IPS-18a (cell line): ENCODE data around the gene CRLF1.

Source experiments
- H3K27ac ChIP-seq: one replicate; pipeline ENCODE4 v1.5.1; 2013; ENCODE audit warnings: low read length
- H3K27me3 ChIP-seq: one replicate; pipeline ENCODE4 v1.6.1; 2013; ENCODE audit warnings: mild to moderate bottlenecking, low read length; ENCODE audit not compliant: control insufficient read depth, insufficient read depth
- H3K36me3 ChIP-seq: one replicate; pipeline ENCODE4 v1.6.1; 2013; ENCODE audit warnings: low read depth, low read length; ENCODE audit not compliant: control insufficient read depth
- H3K4me1 ChIP-seq: one replicate; pipeline ENCODE4 v1.6.1; 2013; ENCODE audit warnings: low read depth, low read length; ENCODE audit not compliant: control insufficient read depth
- H3K4me3 ChIP-seq: one replicate; pipeline ENCODE4 v1.5.1; 2013; ENCODE audit warnings: low read length
- H3K9ac ChIP-seq: one replicate; pipeline ENCODE4 v1.6.1; 2013; ENCODE audit warnings: mild to moderate bottlenecking, low read length, moderate library complexity
- H3K9me3 ChIP-seq: one replicate; pipeline ENCODE4 v1.6.1; 2013; ENCODE audit warnings: low read depth, low read length; ENCODE audit not compliant: control insufficient read depth

Gene CRLF1

DNA sequence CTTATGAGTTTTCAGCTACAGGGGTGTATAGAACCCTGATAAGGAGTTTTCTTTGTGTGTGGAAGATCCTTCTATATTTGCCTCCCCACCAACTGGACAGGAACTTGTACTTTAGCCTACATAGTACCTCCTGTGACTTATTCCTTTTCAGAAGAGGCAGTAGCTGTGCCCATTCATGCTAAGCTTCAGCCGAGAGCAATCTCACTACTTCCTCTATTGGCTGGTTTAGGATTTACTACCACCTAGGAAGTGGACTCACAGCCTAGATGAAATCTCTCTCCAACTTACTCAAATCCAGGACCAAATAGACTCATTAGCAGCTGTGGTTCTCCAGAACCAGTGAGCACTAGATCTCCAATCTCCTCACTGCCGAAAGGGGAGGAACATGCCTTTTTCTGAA is 20.3 kb downstream of the CRLF1 start:
- Histone ChIP-seq H3K9me3 (no peaks in the 10 kb centered on the region), H3K27me3 (no peaks in the 10 kb centered on the region), H3K27ac (no peak overlapping the region), H3K4me1 (peaks cover 11% of the 10 kb centered on the region), H3K4me3 (no peak overlapping the region), H3K9ac (no peak overlapping the region), H3K36me3 (no peaks in the 10 kb centered on the region)

DNA sequence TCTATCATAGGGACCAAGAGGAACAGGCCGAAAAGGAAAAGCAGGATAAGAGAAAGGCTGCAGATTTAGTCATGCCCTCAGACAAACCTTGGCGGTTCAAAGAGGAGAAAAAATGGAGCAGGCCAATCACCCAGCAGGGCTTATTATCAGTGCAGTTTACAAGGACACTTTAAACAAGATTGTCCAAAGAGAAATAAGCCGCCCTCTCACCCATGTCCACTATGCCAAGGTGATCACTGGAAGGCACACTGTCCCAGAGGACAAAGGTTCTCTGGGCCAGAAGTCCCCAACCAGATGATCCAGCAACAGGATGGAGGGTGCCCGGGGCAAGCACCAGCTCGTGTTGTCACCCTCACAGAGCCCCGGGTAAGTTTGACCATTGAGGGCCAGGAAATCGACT is 26.3 kb downstream of the CRLF1 start:
- H3K9me3 ChIP-seq = no peaks in the 10 kb centered on the region
- H3K27ac ChIP-seq = no peak overlapping the region
- no peak overlapping the region for H3K9ac ChIP-seq

DNA sequence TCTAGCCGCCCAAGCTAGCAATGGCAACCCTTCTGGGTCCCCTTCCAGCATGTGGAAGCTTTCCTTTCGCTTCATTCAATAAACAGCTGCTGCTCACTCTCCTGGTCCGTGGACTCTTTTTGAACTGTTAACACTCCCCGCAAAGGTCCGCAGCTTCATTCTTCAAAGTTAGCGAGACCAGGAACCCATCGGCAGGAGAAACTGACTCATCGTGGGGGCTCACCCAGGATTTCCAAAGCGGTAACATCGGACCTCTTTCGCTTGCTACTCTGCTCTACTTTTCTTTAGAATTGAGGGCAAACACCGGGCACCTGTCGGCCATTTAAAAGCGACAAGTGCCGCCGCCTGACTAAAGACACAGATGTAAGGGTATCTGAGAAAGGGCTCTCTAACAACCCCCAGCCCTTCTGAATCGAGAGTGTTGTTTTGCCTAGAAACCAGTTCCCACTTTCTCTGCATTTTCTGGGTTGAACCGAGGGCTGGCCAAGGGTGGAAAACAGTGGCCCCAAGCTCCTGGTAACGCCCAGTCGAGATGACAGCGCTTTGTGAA is 29.2 kb downstream of the CRLF1 start:
- no peaks in the 10 kb centered on the region for H3K4me1 ChIP-seq

More for the DNA sequence above, 26.3 kb downstream of the CRLF1 start:
- Histone ChIP-seq H3K4me1 (no peaks in the 10 kb centered on the region), H3K27me3 (no peaks in the 10 kb centered on the region), H3K4me3 (no peak overlapping the region), H3K36me3 (peaks cover 21% of the 10 kb centered on the region)

DNA sequence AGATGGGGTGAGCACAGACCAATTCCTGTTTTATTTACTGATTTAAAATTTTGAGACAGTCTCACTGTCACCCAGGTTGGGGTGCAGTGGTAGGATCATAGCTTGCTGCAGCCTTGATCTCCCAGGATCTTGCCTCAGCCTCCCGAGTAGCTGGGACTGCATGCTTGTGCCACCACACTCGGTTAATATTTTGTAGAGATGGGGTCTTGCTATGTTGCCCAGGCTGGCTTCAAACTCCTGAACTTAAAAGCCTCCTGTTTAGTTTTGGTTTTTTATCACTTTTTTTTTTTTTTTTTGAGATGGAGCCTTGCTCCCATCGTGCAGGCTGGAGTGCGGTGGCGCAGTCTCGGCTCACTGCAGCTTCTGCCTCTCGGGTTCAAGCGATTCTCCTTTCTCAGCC is 30.2 kb downstream of the CRLF1 start:
- Histone ChIP-seq H3K4me1 (no peaks in the 10 kb centered on the region), H3K9ac (no peak overlapping the region), H3K36me3 (peaks cover 46% of the 10 kb centered on the region), H3K27ac (no peak overlapping the region), H3K27me3 (no peaks in the 10 kb centered on the region), H3K9me3 (no peaks in the 10 kb centered on the region), H3K4me3 (no peak overlapping the region)

More for the DNA sequence above, 29.2 kb downstream of the CRLF1 start:
- Histone ChIP-seq H3K4me3 (no peak overlapping the region), H3K36me3 (peaks cover 46% of the 10 kb centered on the region), H3K9ac (no peak overlapping the region), H3K9me3 (no peaks in the 10 kb centered on the region), H3K27me3 (no peaks in the 10 kb centered on the region), H3K27ac (no peak overlapping the region)

DNA sequence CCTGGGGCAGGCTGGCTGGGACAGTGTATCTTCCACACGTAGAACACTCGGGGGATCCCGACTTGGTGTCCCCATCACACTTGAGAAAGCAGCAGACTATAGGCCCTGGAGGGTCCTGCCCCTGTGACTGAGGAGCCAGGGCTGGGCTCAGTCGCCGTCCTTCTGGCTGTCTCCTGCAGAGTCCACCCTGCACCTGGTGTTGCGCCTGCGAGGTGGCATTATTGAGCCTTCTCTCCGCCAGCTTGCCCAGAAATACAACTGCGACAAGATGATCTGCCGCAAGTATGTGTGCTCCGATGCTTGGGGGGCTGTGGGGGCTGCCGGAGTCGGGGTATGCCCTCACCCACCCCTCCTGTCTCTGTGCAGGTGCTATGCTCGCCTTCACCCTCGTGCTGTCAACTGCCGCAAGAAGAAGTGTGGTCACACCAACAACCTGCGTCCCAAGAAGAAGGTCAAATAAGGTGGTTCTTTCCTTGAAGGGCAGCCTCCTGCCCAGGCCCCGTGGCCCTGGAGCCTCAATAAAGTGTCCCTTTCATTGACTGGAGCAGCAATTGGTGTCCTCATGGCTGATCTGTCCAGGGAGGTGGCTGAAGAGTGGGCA is 31.8 kb downstream of the CRLF1 start:
- Histone ChIP-seq H3K9ac (no peak overlapping the region), H3K36me3 (peaks cover 46% of the 10 kb centered on the region), H3K4me1 (no peaks in the 10 kb centered on the region), H3K9me3 (no peaks in the 10 kb centered on the region), H3K27ac (no peak overlapping the region), H3K27me3 (no peaks in the 10 kb centered on the region), H3K4me3 (no peak overlapping the region)

DNA sequence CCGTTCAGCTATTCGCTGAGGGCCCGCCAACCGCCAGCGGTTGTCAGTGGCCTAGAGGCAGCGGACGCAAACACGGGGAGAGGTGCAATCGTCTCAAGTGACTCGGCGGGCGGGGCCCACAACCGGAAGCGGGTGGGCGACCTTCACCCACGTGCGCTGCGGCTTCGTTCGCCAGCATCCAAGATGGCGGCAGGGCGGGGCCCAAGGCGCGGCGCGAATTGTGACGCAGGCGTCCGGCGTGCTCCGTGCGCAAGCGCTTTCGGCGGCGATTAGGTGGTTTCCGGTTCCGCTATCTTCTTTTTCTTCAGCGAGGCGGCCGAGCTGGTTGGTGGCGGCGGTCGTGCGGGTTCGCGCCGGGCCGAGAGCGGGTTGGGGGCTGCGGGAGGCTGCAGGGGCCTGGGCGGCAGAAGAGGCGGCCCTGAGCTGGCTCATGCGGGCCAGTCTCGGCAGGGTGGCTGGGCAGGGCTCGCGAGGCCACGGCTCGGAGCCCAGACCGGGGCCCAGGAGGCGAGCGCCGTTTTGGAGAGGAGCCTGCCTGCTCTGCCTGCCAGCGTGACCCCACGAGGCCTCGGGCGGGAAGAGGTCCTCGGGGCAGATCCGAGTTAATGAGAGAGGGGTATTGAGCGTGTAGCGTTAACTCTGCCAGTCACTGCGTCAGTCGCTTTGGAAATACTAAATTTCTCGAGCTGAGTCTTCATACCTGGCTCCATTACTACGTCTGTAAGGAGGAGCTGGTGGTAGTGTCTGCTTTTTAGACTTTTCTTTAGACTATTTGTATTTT is 34.8 kb downstream of the CRLF1 start, which contains the start of gene UBA52:
TSS of gene UBA52 (plus strand) at position 294 of the 781 bp plus-strand sequence. CDS start 1,444 bp downstream, outside the sequence.
- Histone ChIP-seq H3K36me3 (peaks cover 62% of the 10 kb centered on the region), H3K27ac (peak within 1 kb of the TSS; percentile 73), H3K9ac (peak within 1 kb of the TSS; percentile 96), H3K27me3 (no peaks in the 10 kb centered on the region), H3K4me3 (peak within 1 kb of the TSS; percentile 99), H3K4me1 (no peaks in the 10 kb centered on the region), H3K9me3 (no peaks in the 10 kb centered on the region)

DNA sequence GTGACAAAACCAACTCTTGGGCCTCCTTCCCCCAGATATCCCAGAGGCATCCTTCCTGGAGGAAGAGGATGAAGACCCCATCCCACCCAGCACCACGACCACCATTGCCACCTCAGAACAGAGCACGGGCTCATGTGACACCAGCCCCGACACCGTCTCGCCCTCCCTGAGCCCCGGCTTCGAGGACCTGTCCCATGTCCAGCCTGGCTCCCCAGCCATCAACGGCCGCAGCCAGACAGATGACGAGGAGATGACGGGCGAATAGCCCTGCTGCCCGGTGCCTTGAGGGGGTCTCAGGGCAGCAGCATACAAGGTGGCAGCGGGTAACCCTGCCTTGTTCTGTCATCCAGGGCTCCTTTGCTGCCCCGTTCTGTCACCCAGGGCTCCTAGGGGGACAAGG is 38.2 kb downstream of the CRLF1 start:
- Histone ChIP-seq H3K9ac (no peak overlapping the region), H3K4me1 (no peaks in the 10 kb centered on the region), H3K27ac (no peak overlapping the region), H3K4me3 (no peak overlapping the region), H3K36me3 (peaks cover 51% of the 10 kb centered on the region), H3K27me3 (no peaks in the 10 kb centered on the region), H3K9me3 (no peaks in the 10 kb centered on the region)

DNA sequence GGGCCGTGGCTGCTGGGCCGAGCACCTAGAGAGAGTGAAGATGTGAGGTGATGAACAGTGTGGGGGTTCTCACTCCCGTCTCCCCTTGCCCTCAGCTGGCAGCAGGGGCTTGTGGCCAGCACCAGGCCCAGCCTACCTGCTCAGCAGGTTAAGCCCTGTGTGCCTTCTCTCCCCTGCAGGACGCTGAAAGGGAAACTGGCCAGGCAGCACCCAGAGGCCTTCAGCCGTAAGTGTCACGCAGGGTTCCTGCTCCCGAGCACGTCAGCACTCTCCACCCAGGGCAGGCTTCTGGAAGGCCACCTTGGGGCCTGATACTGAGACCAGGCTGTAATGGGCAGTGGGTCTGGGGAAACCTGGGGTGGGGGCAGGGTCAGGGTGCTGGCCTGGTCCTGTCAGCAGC is 39.6 kb downstream of the CRLF1 start:
- no peak overlapping the region for H3K9ac ChIP-seq
- no peak overlapping the region for H3K27ac ChIP-seq
- no peak overlapping the region for H3K4me3 ChIP-seq
- H3K27me3 ChIP-seq = no peaks in the 10 kb centered on the region
- H3K36me3 ChIP-seq = peaks cover 59% of the 10 kb centered on the region
- H3K4me1 ChIP-seq = no peaks in the 10 kb centered on the region
- H3K9me3 ChIP-seq = no peaks in the 10 kb centered on the region

DNA sequence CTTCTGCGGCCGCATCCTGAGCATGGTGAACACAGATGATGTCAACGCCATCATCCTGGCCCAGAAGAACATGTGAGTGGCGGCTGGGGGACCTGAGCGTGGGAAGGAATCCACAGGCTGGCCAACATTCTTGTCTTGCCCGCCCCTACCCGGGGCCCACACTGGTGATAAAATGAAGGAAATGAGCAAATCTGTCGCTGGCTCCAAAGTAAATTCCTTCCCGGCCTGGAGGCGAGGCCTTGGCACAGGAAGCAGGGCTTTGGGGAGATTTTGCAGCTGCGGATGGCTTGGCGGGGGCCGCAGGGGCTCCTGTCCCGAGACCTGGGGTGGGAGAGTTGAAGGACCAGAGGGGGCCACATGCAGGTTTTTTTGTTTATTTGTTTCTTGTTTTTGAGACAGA is 44.5 kb downstream of the CRLF1 start:
- peaks cover 41% of the 10 kb centered on the region for H3K36me3 ChIP-seq
- peaks cover 4% of the 10 kb centered on the region for H3K4me1 ChIP-seq
- no peak overlapping the region for H3K4me3 ChIP-seq
- H3K9me3 ChIP-seq = no peaks in the 10 kb centered on the region
- no peaks in the 10 kb centered on the region for H3K27me3 ChIP-seq
- no peak overlapping the region for H3K27ac ChIP-seq
- no peak overlapping the region for H3K9ac ChIP-seq

DNA sequence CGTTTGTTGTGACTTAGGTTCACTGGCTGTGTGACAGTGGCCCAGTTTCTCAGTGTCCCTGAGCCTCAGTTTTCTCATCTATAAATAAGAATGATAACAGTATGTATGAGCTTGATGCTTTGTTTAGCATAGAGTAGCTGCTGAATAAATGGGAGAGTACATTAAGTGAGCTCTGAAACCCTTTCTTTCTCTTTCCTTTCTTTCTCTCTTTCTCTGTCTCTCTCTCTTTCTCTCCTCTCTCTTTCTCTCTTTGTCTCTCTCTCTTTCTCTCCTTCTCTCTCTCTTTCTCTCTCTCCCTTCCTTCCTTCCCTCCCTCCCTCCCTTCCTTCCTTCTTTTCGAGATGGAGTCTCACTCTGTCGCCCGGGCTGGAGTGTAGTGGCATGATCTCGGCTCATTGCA is 46.9 kb downstream of the CRLF1 start:
- no peak overlapping the region for H3K27ac ChIP-seq
- H3K9me3 ChIP-seq = no peaks in the 10 kb centered on the region
- no peak overlapping the region for H3K9ac ChIP-seq
- H3K4me1 ChIP-seq = peaks cover 4% of the 10 kb centered on the region
- peaks cover 22% of the 10 kb centered on the region for H3K36me3 ChIP-seq
- H3K4me3 ChIP-seq = no peak overlapping the region
- H3K27me3 ChIP-seq = no peaks in the 10 kb centered on the region

DNA sequence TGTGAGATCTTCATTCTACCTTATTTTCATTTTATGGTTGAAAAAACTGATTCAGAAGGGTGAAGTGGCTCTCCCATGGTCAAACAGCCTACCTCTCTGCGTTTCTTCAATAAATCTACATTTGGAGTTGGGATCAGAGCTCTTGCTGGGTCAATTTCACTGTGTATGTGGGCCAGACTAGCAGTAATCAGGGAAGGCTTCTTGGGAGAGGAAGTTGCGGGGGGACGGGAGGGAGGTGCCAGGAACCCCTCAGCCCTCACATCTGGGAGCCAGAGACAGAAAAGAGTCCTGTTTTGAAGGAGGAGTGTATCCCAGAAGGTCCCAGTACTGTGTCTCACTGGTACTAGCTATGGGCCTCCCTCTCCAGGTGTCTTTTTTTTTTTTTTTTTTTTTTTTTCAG is 48.0 kb downstream of the CRLF1 start:
- no peak overlapping the region for H3K27ac ChIP-seq
- H3K4me1 ChIP-seq = peaks cover 4% of the 10 kb centered on the region
- peak overlapping the region; percentile 81 for H3K4me3 ChIP-seq
- peaks cover 17% of the 10 kb centered on the region for H3K36me3 ChIP-seq
- no peaks in the 10 kb centered on the region for H3K9me3 ChIP-seq
- peak overlapping the region; percentile 63 for H3K9ac ChIP-seq
- no peaks in the 10 kb centered on the region for H3K27me3 ChIP-seq
